ENCODE data around the gene R3HDM2. TPM values are rescaled to one million over a fixed set of nuclear protein-coding genes. Genes with fewer than 3 reads are reported as not detected.
A peak's percentile ranks its signal among the peaks of the same experiment; 100 is the strongest.
"Not testable (repeated sequence)": the region's sequence is repeated elsewhere in the genome, so short reads cannot be mapped to it uniquely, and the experiment has no call there.

R3HDM2 gene
- total RNA-seq, 1 experiment from 2014 or later: 34.7 TPM

GRCh38 chr12:57448669-57449068, 17.8 kb upstream of the R3HDM2 start (continued):
- TF ChIP-seq ATF3 (CRISPR knock-in tag; conservative IDR thresholded peaks at IDR 0.05) (no peak), MYBL2 (CRISPR knock-in tag; IDR thresholded peaks at IDR 0.05) (no peak), FOXP1 (CRISPR knock-in tag; IDR thresholded peaks at IDR 0.05; ENCODE audit: borderline replicate concordance) (no peak), NFATC4 (CRISPR knock-in tag; IDR thresholded peaks at IDR 0.05) (no peak)

- Mint-ChIP-seq H3K4me3 (no peak overlapping the region), H3K36me3 (peaks cover 6% of the 10 kb centered on the region), H3K9me3 (peaks cover 10% of the 10 kb centered on the region), H3K27ac (no peak overlapping the region), H3K4me1 (no peaks in the 10 kb centered on the region), H3K27me3 (ENCODE audit: low read depth) (peaks cover 4% of the 10 kb centered on the region; the same call in 1 of the 2 replicates)
- ATAC-seq (no peak), DNase-seq (ENCODE audit: low spot score) (no peak)
- CTCF ChIA-PET: interaction anchor here (1.1 to 1.4 kb wide), 3 partner anchors 9 to 13 kb away, joined by 4 to 5 read pairs (median 4); partner anchors contain the start of genes GLI1 and INHBE
- POLR2A ChIA-PET: no interaction called here
- no peak for TF ChIP-seq RELA (CRISPR knock-in tag; IDR thresholded peaks at IDR 0.05; ENCODE audit: borderline replicate concordance)
Measured at GRCh38 chr12:57446292-57446960, 15.6 kb upstream of the R3HDM2 start.

GRCh38 chr12:57444744-57445143, 13.9 kb upstream of the R3HDM2 start:
- Mint-ChIP-seq H3K4me1 (no peaks in the 10 kb centered on the region), H3K27me3 (ENCODE audit: low read depth) (peaks cover 9% of the 10 kb centered on the region), H3K9me3 (peaks cover 15% of the 10 kb centered on the region), H3K27ac (no peak overlapping the region), H3K36me3 (peaks cover 10% of the 10 kb centered on the region), H3K4me3 (no peak overlapping the region)
- ChIA-PET POLR2A (interaction anchor here (0.8 kb wide), 1 partner anchor 10 kb away, joined by 4 read pairs; the partner anchor contains the start of gene INHBE), CTCF (interaction anchor here (0.8 to 1.4 kb wide), 5 partner anchors 8 to 137 kb away, joined by 3 to 5 read pairs (median 3); no protein-coding TSS in a partner anchor)
- ATAC-seq: no peak
- no peak for DNase-seq (ENCODE audit: low spot score)
- TF ChIP-seq ESRRA (CRISPR knock-in tag; IDR thresholded peaks at IDR 0.05; ENCODE audit: borderline replicate concordance) (no peak), CREM (CRISPR knock-in tag; IDR thresholded peaks at IDR 0.05) (no peak), ZNF121 (CRISPR knock-in tag; IDR thresholded peaks at IDR 0.05) (peak; percentile 50), ZNF396 (CRISPR knock-in tag; IDR thresholded peaks at IDR 0.05; ENCODE audit: borderline replicate concordance) (no peak), ZBTB43 (CRISPR knock-in tag; IDR thresholded peaks at IDR 0.05) (no peak), ATF2 (CRISPR knock-in tag; IDR thresholded peaks at IDR 0.05; ENCODE audit: borderline replicate concordance, low read depth) (no peak), NR1H2 (CRISPR knock-in tag; IDR thresholded peaks at IDR 0.05) (no peak), STAT6 (CRISPR knock-in tag; conservative IDR thresholded peaks at IDR 0.05; ENCODE audit: low read depth) (no peak)

- H3K36me3 Mint-ChIP-seq; DNase-seq (ENCODE audit: low spot score); H3K4me3 Mint-ChIP-seq; H3K4me1 Mint-ChIP-seq; H3K27ac Mint-ChIP-seq; ATAC-seq; H3K27me3 Mint-ChIP-seq (ENCODE audit: low read depth): not testable (repeated sequence)
- ChIA-PET CTCF (interaction anchor here (0.8 to 1.3 kb wide), 3 partner anchors 9 to 14 kb away, joined by 3 to 5 read pairs (median 4); no protein-coding TSS in a partner anchor), POLR2A (interaction anchor here (0.8 kb wide), 1 partner anchor 11 kb away, joined by 4 read pairs; the partner anchor contains the start of gene INHBE)
- H3K9me3 Mint-ChIP-seq: peaks cover 15% of the 10 kb centered on the region
Measured at GRCh38 chr12:57444337-57444736, 13.5 kb upstream of the R3HDM2 start.

All from WTC11 (cell line).